LoVo (cell line): ENCODE data around the gene PGBD2.
"Not testable (repeated sequence)": the region's sequence is repeated elsewhere in the genome, so short reads cannot be mapped to it uniquely, and the experiment has no call there.

Experiments used
- DNase-seq: peaks from one replicate; pipeline ENCODE4 v3.0.0-alpha.2; 2016; ENCODE audit warnings: low spot score

Gene PGBD2

GRCh38 chr1:248927283-248927682 is 21.2 kb downstream of the PGBD2 start:
- not testable (repeated sequence) for DNase-seq

DNA sequence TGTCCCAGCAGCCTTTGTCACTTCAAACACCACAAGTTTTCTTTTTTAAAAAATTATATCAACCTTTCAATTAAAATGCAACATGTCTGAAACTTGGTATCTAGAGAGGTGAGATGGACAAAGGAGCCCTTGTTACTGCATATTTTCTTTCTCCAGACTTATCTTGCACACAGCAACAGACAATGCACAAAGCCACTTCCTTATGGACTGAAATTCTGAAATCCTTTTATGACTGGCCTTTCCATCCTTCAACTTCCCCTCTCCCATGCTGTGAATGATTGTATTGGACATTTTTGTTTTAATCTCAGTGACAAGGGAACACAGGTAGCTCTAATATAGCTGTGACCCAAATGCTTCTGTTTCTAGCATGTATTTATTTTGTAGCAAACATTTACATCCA is 22.1 kb downstream of the PGBD2 start:
- not testable (repeated sequence) for DNase-seq

- not testable (repeated sequence) for DNase-seq
These were observed 24.0 kb downstream of the PGBD2 start for GRCh38 chr1:248930037-248930436.

DNA sequence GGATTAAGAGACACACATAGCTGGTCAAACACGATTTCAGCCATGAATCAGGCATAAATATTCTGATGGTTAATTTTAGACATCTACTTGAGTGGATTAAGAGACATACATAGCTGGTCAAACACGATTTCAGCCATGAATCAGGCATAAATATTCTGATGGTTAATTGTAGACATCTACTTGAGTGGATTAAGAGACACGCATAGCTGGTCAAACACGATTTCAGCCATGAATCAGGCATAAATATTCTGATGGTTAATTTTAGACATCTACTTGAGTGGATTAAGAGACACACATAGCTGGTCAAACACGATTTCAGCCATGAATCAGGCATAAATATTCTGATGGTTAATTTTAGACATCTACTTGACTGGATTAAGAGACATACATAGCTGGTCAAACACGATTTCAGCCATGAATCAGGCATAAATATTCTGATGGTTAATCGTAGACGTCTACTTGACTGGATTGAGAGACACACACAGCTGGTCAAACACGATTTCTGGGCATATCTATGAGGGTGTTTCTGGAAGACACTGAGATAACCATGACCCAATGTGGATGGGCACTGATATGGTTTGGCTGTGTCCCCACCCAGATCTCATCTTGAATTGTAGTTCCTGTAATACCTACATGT is 32.3 kb downstream of the PGBD2 start:
- not testable (repeated sequence) for DNase-seq

DNA sequence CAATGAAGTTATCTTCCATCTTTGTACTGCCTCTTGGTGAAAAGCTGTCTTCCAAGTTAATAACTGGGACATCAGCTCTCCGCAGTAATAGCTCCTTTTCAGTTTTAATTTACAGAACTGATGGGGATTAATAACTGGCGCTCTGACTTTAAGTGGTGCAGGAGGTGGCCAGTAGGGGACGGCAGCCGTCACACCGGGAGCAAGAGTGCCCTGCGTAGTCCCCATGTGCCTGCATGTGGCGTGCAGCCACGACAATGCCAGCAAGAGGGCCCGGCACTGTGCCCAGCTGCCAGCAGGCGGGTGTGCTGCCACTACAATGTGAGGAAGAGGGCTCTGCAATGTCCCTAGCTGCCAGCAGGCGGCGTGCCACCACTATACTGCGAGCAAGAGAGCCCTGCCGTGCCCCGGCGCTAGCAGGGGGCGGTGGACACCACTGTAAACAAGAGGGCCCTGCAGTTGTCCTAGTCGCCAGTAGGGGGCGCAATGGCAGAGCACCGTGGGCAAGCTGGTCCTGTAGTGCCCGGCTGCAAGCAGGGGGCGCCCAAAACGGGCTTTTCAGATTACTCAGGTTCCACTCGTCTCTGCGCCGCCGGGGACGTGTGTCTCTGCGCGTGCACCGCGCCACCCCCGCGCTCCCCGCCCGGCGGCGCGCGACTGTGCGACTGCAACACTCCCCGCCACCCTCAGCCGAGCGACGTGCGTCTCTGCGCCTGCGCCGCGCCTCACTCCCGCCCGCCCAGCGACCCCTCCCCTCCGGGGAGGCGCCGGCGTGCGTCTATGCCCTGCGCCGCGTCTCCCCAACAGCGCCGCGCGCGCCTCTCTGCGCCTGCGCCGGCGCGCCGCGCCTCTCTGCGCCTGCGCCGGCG is 38.3 kb downstream of the PGBD2 start:
- not testable (repeated sequence) for DNase-seq

- not testable (repeated sequence) for DNase-seq
These were observed 39.0 kb downstream of the PGBD2 start for GRCh38 chr1:248945000-248945423.

GRCh38 chr1:248945453-248945852 is 39.4 kb downstream of the PGBD2 start:
- not testable (repeated sequence) for DNase-seq

GRCh38 chr1:248945856-248946416 is 39.9 kb downstream of the PGBD2 start:
- DNase-seq: not testable (repeated sequence)
